GM23248 (cell line): ENCODE results near the gene ZDHHC23.

ENCODE experiments used
- EZH2 ChIP-seq: fragments of 200-600 bp; sonication (generic); IDR thresholded peaks from 2 replicates; pipeline ENCODE4 v1.6.1; 2018; ENCODE audit warnings: antibody characterized with exemption, mild to moderate bottlenecking; ENCODE audit not compliant: insufficient read depth, poor library complexity, severe bottlenecking
- EZH2phosphoT487 ChIP-seq: fragments of 200-600 bp; sonication (generic); IDR thresholded peaks from 2 replicates; pipeline ENCODE4 v1.6.1; 2018; ENCODE audit warnings: antibody characterized with exemption, moderate library complexity, mild to moderate bottlenecking, low read depth; ENCODE audit not compliant: insufficient read depth

DNA sequence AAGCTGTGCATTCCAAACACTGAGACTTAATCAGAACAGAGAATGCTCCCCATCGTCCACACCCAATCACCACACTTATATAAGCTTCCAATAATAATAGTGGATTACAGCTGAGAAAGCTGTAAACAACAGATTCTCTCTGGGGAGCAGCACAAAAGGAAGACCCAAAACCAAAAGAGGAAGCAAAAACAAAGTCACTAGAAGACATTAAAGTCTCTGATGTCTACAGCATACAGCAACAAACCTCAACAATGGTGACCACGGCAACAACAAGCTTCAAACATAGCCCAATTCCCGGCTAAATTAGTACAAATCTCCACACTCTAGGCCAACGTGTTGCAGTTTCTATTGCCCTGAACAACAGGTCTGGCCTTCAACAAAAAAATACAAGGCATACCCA, 37.7 kb downstream of the ZDHHC23 start:
- no peak for TF ChIP-seq EZH2
- no peak for TF ChIP-seq EZH2phosphoT487
